ENCODE data around the gene KLHL29.

KLHL29 gene

GRCh38 chr2:23413641-23414040 lies 28.7 kb downstream of the KLHL29 start:
- no peaks in the 10 kb centered on the region for H4K20me1 ChIP-seq (ENCODE audit: insufficient read depth, low read length, poor library complexity, severe bottlenecking)

GRCh38 chr2:23414106-23414505 lies 29.1 kb downstream of the KLHL29 start:
- Histone ChIP-seq H4K20me1 (ENCODE audit: insufficient read depth, low read length, poor library complexity, severe bottlenecking) (no peaks in the 10 kb centered on the region), H2AFZ (ENCODE audit: low read length) (no peak overlapping the region), H3K27me3 (ENCODE audit: insufficient read depth, low read length, poor library complexity, severe bottlenecking) (no peaks in the 10 kb centered on the region), H3F3A (ENCODE audit: low read depth) (no peaks in the 10 kb centered on the region), H3K9me3 (ENCODE audit: insufficient read depth, low read depth, low read length) (no peaks in the 10 kb centered on the region), H3K36me3 (ENCODE audit: insufficient read depth, low read length) (no peaks in the 10 kb centered on the region), H3K9me2 (replicated peaks; ENCODE audit: low read depth, low read length) (no peaks in the 10 kb centered on the region), H3K4me2 (ENCODE audit: low read depth, low read length, poor library complexity, severe bottlenecking) (no peak overlapping the region), H3K79me2 (ENCODE audit: insufficient read depth, low read length) (no peaks in the 10 kb centered on the region), H3K9ac (ENCODE audit: low read depth, low read length, poor library complexity, severe bottlenecking) (no peak overlapping the region), H3K4me3 (ENCODE audit: low read length, poor library complexity, severe bottlenecking) (no peak overlapping the region), H3K4me1 (ENCODE audit: insufficient read depth, low read length, poor library complexity, severe bottlenecking) (no peaks in the 10 kb centered on the region)
- TF ChIP-seq EZH2phosphoT487 (IDR thresholded peaks at IDR 0.05; ENCODE audit: borderline replicate concordance) = no peak

More at GRCh38 chr2:23413641-23414040, 28.7 kb downstream of the KLHL29 start:
- Histone ChIP-seq H2AFZ (ENCODE audit: low read length) (no peak overlapping the region), H3K4me1 (ENCODE audit: insufficient read depth, low read length, poor library complexity, severe bottlenecking) (no peaks in the 10 kb centered on the region), H3K79me2 (ENCODE audit: insufficient read depth, low read length) (no peaks in the 10 kb centered on the region), H3K4me2 (ENCODE audit: low read depth, low read length, poor library complexity, severe bottlenecking) (no peak overlapping the region), H3K4me3 (ENCODE audit: low read length, poor library complexity, severe bottlenecking) (no peak overlapping the region), H3K9ac (ENCODE audit: low read depth, low read length, poor library complexity, severe bottlenecking) (no peak overlapping the region), H3F3A (ENCODE audit: low read depth) (no peaks in the 10 kb centered on the region), H3K9me3 (ENCODE audit: insufficient read depth, low read depth, low read length) (no peaks in the 10 kb centered on the region), H3K36me3 (ENCODE audit: insufficient read depth, low read length) (no peaks in the 10 kb centered on the region), H3K27me3 (ENCODE audit: insufficient read depth, low read length, poor library complexity, severe bottlenecking) (no peaks in the 10 kb centered on the region), H3K9me2 (replicated peaks; ENCODE audit: low read depth, low read length) (no peaks in the 10 kb centered on the region)
- no peak for TF ChIP-seq CTCF (conservative IDR thresholded peaks at IDR 0.05; ENCODE audit: low read length)

GRCh38 chr2:23414871-23415270 lies 29.9 kb downstream of the KLHL29 start:
- no peak overlapping the region for H2AFZ ChIP-seq (ENCODE audit: low read length)
- H3K4me2 ChIP-seq (ENCODE audit: low read depth, low read length, poor library complexity, severe bottlenecking) = no peak overlapping the region
- H3K79me2 ChIP-seq (ENCODE audit: insufficient read depth, low read length) = no peaks in the 10 kb centered on the region

More at GRCh38 chr2:23414871-23415270, 29.9 kb downstream of the KLHL29 start:
- Histone ChIP-seq H3K36me3 (ENCODE audit: insufficient read depth, low read length) (no peaks in the 10 kb centered on the region), H3K9ac (ENCODE audit: low read depth, low read length, poor library complexity, severe bottlenecking) (no peak overlapping the region), H3K27me3 (ENCODE audit: insufficient read depth, low read length, poor library complexity, severe bottlenecking) (no peaks in the 10 kb centered on the region), H3K4me3 (ENCODE audit: low read length, poor library complexity, severe bottlenecking) (no peak overlapping the region), H3F3A (ENCODE audit: low read depth) (no peaks in the 10 kb centered on the region), H4K20me1 (ENCODE audit: insufficient read depth, low read length, poor library complexity, severe bottlenecking) (no peaks in the 10 kb centered on the region), H3K9me2 (replicated peaks; ENCODE audit: low read depth, low read length) (no peaks in the 10 kb centered on the region), H3K9me3 (ENCODE audit: insufficient read depth, low read depth, low read length) (no peaks in the 10 kb centered on the region), H3K4me1 (ENCODE audit: insufficient read depth, low read length, poor library complexity, severe bottlenecking) (no peaks in the 10 kb centered on the region)
- no peak for TF ChIP-seq EZH2phosphoT487 (IDR thresholded peaks at IDR 0.05; ENCODE audit: borderline replicate concordance)
- peak; percentile 63 for TF ChIP-seq CTCF (conservative IDR thresholded peaks at IDR 0.05; ENCODE audit: low read length)

Data from Loucy (cell line).